GM12801 (cell line): Measurements from ENCODE around the gene CHD6.

Source experiments
- TF ChIP-seq, protein P1 (sequence below): IDR thresholded peaks from one replicate; pipeline ENCODE4 v1.5.1; 2011; ENCODE audit warnings: control low read depth; ENCODE audit not compliant: insufficient read length; ENCODE audit errors: extremely low read depth

Gene CHD6

DNA sequence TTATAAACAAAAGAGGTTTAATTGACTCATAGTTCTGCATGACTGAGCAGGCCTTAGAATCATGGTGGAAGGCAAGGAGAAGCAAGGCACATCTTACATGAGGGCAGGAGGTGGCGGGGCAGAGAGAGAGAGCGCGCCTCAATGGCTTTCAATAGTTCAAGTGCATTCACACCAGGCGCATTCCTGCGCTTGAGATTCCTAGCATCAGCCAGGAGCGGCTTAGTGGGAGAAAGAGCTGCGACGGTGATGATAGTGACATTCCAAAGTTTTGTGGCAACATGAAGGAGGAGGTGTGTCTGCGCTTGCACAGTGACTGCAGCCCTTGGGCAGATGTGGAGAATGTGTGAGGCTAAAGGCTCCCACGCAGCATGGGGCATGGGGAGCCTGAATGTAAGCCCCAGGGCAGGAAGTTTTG is 226.6 kb downstream of the CHD6 start:
- TF ChIP-seq, protein P1, sequence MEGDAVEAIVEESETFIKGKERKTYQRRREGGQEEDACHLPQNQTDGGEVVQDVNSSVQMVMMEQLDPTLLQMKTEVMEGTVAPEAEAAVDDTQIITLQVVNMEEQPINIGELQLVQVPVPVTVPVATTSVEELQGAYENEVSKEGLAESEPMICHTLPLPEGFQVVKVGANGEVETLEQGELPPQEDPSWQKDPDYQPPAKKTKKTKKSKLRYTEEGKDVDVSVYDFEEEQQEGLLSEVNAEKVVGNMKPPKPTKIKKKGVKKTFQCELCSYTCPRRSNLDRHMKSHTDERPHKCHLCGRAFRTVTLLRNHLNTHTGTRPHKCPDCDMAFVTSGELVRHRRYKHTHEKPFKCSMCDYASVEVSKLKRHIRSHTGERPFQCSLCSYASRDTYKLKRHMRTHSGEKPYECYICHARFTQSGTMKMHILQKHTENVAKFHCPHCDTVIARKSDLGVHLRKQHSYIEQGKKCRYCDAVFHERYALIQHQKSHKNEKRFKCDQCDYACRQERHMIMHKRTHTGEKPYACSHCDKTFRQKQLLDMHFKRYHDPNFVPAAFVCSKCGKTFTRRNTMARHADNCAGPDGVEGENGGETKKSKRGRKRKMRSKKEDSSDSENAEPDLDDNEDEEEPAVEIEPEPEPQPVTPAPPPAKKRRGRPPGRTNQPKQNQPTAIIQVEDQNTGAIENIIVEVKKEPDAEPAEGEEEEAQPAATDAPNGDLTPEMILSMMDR, result no peak

GRCh38 chr20:41390889-41391288 is 227.3 kb downstream of the CHD6 start:
- TF ChIP-seq, protein P1, result no peak

DNA sequence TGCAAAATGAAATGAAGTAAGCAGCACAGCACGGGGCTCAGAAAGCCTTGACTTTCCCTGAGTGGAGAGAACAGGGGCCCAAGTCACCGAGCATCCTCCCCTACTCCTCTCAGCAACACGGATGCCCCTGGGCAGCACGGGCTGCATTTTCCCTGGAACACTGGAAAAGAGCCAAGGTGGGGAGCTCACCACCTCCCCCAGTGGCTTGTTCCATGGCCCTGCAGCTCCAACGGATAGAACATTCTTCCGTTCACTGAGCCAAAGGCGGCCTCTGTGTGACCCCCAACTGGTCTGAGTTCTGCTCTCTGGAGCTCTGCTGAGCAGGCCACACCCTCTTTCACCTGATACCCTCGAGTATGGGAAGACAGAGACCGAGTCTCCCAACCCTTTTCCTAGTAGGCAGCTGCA is 230.7 kb downstream of the CHD6 start:
- TF ChIP-seq, protein P1, result no peak

DNA sequence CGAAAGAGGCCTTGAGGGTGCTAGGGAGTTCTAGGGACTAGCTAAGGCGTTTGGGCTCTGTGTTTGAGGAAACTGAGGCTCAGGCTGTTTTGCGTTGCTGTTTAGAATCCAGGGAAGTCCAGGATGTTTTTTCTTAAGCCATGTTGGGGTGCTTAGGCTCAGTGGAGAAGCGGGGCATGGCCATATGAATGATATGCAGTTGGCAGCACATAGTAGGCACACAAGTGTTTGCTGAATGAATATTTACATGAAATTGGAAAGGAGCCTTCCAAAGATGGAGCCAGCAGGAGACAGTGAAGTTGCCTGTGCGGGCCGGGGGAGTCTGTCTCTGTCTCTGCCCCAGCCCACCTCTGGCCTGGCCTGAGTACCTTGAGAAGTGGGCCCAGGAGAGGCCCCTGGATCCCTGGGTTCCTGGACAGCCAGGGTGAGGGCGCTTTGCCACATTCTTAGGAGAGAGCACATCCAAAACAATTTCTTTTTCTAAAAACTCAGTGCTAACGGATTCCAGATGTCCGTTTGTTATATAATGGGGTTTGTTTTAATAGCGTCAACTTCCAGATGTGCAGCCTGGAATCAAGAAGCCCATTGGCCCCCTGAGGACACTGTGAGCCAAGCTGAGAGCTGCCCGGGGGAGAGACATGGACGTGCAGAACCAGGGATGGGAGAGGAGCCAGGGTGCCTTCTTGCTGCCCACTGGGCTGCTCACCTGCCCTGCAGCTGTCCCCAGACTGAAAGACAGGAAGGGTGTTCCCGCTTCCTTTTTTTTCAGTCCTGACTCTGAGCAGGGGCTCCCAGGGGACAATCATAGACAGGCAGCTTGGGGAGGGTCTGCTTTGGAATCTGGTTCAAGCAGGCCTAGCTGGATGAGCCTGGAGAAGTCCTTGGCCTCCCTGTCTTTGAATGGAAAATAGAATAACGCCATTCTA is 231.4 kb downstream of the CHD6 start:
- TF ChIP-seq, protein P1, result no peak

DNA sequence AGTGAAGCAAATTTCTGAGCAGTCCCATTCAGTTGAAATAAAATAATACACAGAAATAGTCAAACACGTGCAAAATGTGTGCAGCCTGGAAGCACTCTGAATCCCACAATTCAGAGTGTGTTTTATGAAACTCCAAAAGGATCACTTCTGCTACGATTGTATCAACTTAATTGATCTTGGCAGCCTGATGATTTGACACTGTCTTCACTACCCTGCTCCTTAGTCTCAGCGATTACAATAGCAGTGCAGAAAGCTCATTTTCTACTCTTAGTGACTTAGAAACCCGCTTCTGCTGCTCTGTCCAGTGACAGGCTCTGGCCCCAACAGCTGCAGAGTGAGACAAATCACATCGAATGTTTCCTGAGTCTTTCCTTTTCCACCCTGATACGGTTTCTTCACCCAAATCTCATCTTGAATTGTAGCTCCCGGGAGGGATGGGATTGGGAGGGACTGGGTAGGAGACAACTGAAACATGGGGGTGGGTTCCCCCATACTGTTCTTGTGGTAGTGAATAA is 235.3 kb downstream of the CHD6 start:
- TF ChIP-seq, protein P1, result no peak

GRCh38 chr20:41380551-41381193 is 237.5 kb downstream of the CHD6 start:
- TF ChIP-seq, protein P1, result no peak

- TF ChIP-seq, protein P1, result no peak
Measured at GRCh38 chr20:41379551-41379950, 238.6 kb downstream of the CHD6 start.
